ENCODE results near the gene CENPK. TPM values are rescaled to one million over a fixed set of nuclear protein-coding genes. Genes with fewer than 3 reads are reported as not detected.

CENPK gene
- total RNA-seq, 1 donor from 2014 or later, result 78.0 TPM

GRCh38 chr5:65474130-65474711 lies 88.7 kb downstream of the CENPK start:
- Mint-ChIP-seq H3K4me1 (ENCODE audit: low read depth) (peaks cover 4% of the 10 kb centered on the region), H3K36me3 (ENCODE audit: low read depth) (no peaks in the 10 kb centered on the region), H3K4me3 (ENCODE audit: low read depth) (no peak overlapping the region), H3K9me3 (no peaks in the 10 kb centered on the region), H3K27me3 (ENCODE audit: low read depth) (peaks cover 9% of the 10 kb centered on the region), H3K27ac (no peak overlapping the region)
- intact Hi-C loops (cut with micrococcal nuclease), result no loop called here
- no peak for DNase-seq (ENCODE audit: low spot score)

- Mint-ChIP-seq H3K36me3 (ENCODE audit: low read depth) (no peaks in the 10 kb centered on the region), H3K9me3 (no peaks in the 10 kb centered on the region), H3K4me3 (ENCODE audit: low read depth) (no peak overlapping the region), H3K27ac (no peak overlapping the region), H3K4me1 (ENCODE audit: low read depth) (no peaks in the 10 kb centered on the region), H3K27me3 (ENCODE audit: low read depth) (peaks cover 3% of the 10 kb centered on the region)
- no peak for DNase-seq (ENCODE audit: low spot score)
- intact Hi-C loops (cut with micrococcal nuclease), result no loop called here
These were observed 94.3 kb downstream of the CENPK start for GRCh38 chr5:65468633-65469032.

Other genes starting within 250 kb of the CENPK start
- gene ADAMTS6, start 81.2 kb downstream of the CENPK start, total RNA-seq, result 1.4 and 1.7 TPM in 2 replicates
- 51.9 and 53.8 TPM in 2 replicates for gene PPWD1, start 128 bp upstream of the CENPK start, total RNA-seq
- gene TRIM23, start 61.2 kb upstream of the CENPK start, total RNA-seq, result 5.2 and 5.3 TPM in 2 replicates
- gene SHLD3, start 61.9 kb upstream of the CENPK start, total RNA-seq, result 4.2 and 5.0 TPM in 2 replicates
- 17.0 and 22.4 TPM in 2 replicates for gene TRAPPC13, start 61.9 kb upstream of the CENPK start, total RNA-seq
- 7.6 TPM in 2 replicates for gene SGTB, start 158.9 kb upstream of the CENPK start, total RNA-seq
- 22.5 and 22.8 TPM in 2 replicates for gene NLN, start 159.0 kb upstream of the CENPK start, total RNA-seq